HEK293 (cell line): ENCODE results near the gene TREX2.

Experiments
- CTCF ChIA-PET: fragments of 350-600 bp; formaldehyde crosslinking; extraction: SDS; loops from one replicate; lab custom pipeline; 2021; ENCODE audit warnings: antibody characterized with exemption; lab: Yijun Ruan, JAX
- POLR2A ChIA-PET: fragments of 300-600 bp; formaldehyde crosslinking; extraction: SDS; loops from one replicate; lab custom pipeline; 2020; ENCODE audit warnings: antibody characterized with exemption, inconsistent platforms; lab: Yijun Ruan, JAX
- H3K27ac ChIP-seq: fragments of 200-500 bp; sonication (Bioruptor generic); 2 replicates; pipeline ENCODE4 v1.5.1; 2014; ENCODE audit warnings: low read depth, low read length, control low read depth, inconsistent platforms; ENCODE audit errors: extremely low read depth
- H3K36me3 ChIP-seq, 2 experiments: fragments of 200-500 bp in 1 of 2; sonication (Bioruptor generic) in 1 of 2; 1 replicate in 1 of 2; 2 replicates in 1 of 2; pipeline ENCODE4 v1.5.1; 2014 to 2017; ENCODE audit warnings: inconsistent platforms in 2 of 2, low read length in 2 of 2; ENCODE audit not compliant: control insufficient read depth in 2 of 2, insufficient read depth in 1 of 2
- H3K4me1 ChIP-seq: fragments of 200-500 bp; sonication (Bioruptor generic); 2 replicates; pipeline ENCODE4 v1.5.1; 2014; ENCODE audit warnings: mild to moderate bottlenecking, low read length, inconsistent platforms; ENCODE audit not compliant: control insufficient read depth, insufficient read depth
- H3K4me3 ChIP-seq: 2 replicates; pipeline ENCODE4 v1.5.1; 2011; ENCODE audit warnings: low read depth, mild to moderate bottlenecking, control low read depth, low read length, moderate library complexity
- H3K9me3 ChIP-seq: fragments of 200-500 bp; sonication (Bioruptor generic); 2 replicates; pipeline ENCODE4 v1.5.1; 2014; ENCODE audit warnings: low read depth, low read length, inconsistent platforms; ENCODE audit not compliant: control insufficient read depth, insufficient read depth
- AEBP2 ChIP-seq: fragments of 450-650 bp; formaldehyde crosslinking; IDR thresholded peaks from 2 replicates; pipeline ENCODE4 v1.5.1; 2016; ENCODE audit warnings: missing biosample characterization, missing genetic modification characterization, borderline replicate concordance
- GLIS2 ChIP-seq: fragments of 450-650 bp; formaldehyde crosslinking; IDR thresholded peaks from 2 replicates; pipeline ENCODE4 v1.5.1; 2016; ENCODE audit warnings: missing biosample characterization, missing genetic modification characterization
- KLF1 ChIP-seq: fragments of 450-650 bp; formaldehyde crosslinking; IDR thresholded peaks from 2 replicates; pipeline ENCODE4 v1.5.1; 2016; ENCODE audit warnings: missing biosample characterization, missing genetic modification characterization
- KLF17 ChIP-seq: fragments of 450-650 bp; formaldehyde crosslinking; IDR thresholded peaks from 2 replicates; pipeline ENCODE4 v1.5.1; 2016; ENCODE audit warnings: missing biosample characterization, missing genetic modification characterization
- PBX3 ChIP-seq: sonication (generic); formaldehyde crosslinking; IDR thresholded peaks from 2 replicates; pipeline ENCODE4 v1.8.1; 2022; ENCODE audit warnings: mild to moderate bottlenecking, moderate library complexity, missing genetic modification reagents
- YY2 ChIP-seq: fragments of 450-650 bp; formaldehyde crosslinking; IDR thresholded peaks from 2 replicates; pipeline ENCODE4 v1.5.1; 2016; ENCODE audit warnings: missing biosample characterization, missing genetic modification characterization
- ZBTB10 ChIP-seq: fragments of 450-650 bp; formaldehyde crosslinking; IDR thresholded peaks from 2 replicates; pipeline ENCODE4 v1.5.1; 2016; ENCODE audit warnings: missing biosample characterization, missing genetic modification characterization
- ZBTB11 ChIP-seq: fragments of 450-650 bp; formaldehyde crosslinking; conservative IDR thresholded peaks from 2 replicates; pipeline ENCODE4 v1.5.1; 2016; ENCODE audit warnings: low read depth, missing biosample characterization, missing genetic modification characterization
- ZBTB44 ChIP-seq: fragments of 450-650 bp; IDR thresholded peaks from 2 replicates; pipeline ENCODE4 v1.5.1; 2018; ENCODE audit warnings: missing biosample characterization, mild to moderate bottlenecking, missing genetic modification characterization
- ZBTB6 ChIP-seq: fragments of 450-650 bp; formaldehyde crosslinking; IDR thresholded peaks from 2 replicates; pipeline ENCODE4 v1.5.1; 2017; ENCODE audit warnings: missing biosample characterization, missing genetic modification characterization
- ZEB2 ChIP-seq: fragments of 450-650 bp; formaldehyde crosslinking; IDR thresholded peaks from 2 replicates; pipeline ENCODE4 v1.5.1; 2016; ENCODE audit warnings: missing biosample characterization, missing genetic modification characterization
- ZNF10 ChIP-seq: fragments of 450-650 bp; formaldehyde crosslinking; IDR thresholded peaks from 2 replicates; pipeline ENCODE4 v1.5.1; 2017; ENCODE audit warnings: missing biosample characterization, missing genetic modification characterization
- ZNF155 ChIP-seq: fragments of 450-650 bp; formaldehyde crosslinking; IDR thresholded peaks from 2 replicates; pipeline ENCODE4 v1.5.1; 2016; ENCODE audit warnings: missing biosample characterization, missing genetic modification characterization
- ZNF175 ChIP-seq: fragments of 450-650 bp; formaldehyde crosslinking; IDR thresholded peaks from 2 replicates; pipeline ENCODE4 v1.5.1; 2016; ENCODE audit warnings: missing biosample characterization, missing genetic modification characterization
- ZNF2 ChIP-seq: fragments of 450-650 bp; formaldehyde crosslinking; IDR thresholded peaks from 2 replicates; pipeline ENCODE4 v1.5.1; 2016; ENCODE audit warnings: missing biosample characterization, missing genetic modification characterization
- ZNF266 ChIP-seq: fragments of 450-650 bp; formaldehyde crosslinking; IDR thresholded peaks from 2 replicates; pipeline ENCODE4 v1.5.1; 2016; ENCODE audit warnings: missing biosample characterization, missing genetic modification characterization, low read depth
- ZNF513 ChIP-seq: fragments of 450-650 bp; IDR thresholded peaks from 2 replicates; pipeline ENCODE4 v1.5.1; 2018; ENCODE audit warnings: missing biosample characterization, missing genetic modification characterization
- ZNF600 ChIP-seq: fragments of 450-650 bp; formaldehyde crosslinking; IDR thresholded peaks from 2 replicates; pipeline ENCODE4 v1.5.1; 2016; ENCODE audit warnings: missing biosample characterization, missing genetic modification characterization
- ZNF626 ChIP-seq: fragments of 450-650 bp; sonication (Bioruptor Pico); formaldehyde crosslinking; IDR thresholded peaks from 2 replicates; pipeline ENCODE4 v1.5.1; 2018; ENCODE audit warnings: missing biosample characterization, missing genetic modification characterization, inconsistent platforms
- ZNF701 ChIP-seq: fragments of 450-650 bp; formaldehyde crosslinking; IDR thresholded peaks from 2 replicates; pipeline ENCODE4 v1.5.1; 2016; ENCODE audit warnings: missing biosample characterization, missing genetic modification characterization
- ZNF768 ChIP-seq: fragments of 450-650 bp; formaldehyde crosslinking; IDR thresholded peaks from 2 replicates; pipeline ENCODE4 v1.5.1; 2018; ENCODE audit warnings: missing biosample characterization, mild to moderate bottlenecking, missing genetic modification characterization
- ZNF777 ChIP-seq: fragments of 450-650 bp; formaldehyde crosslinking; IDR thresholded peaks from 2 replicates; pipeline ENCODE4 v1.5.1; 2017; ENCODE audit warnings: missing biosample characterization, missing genetic modification characterization, borderline replicate concordance
- ZXDB ChIP-seq: fragments of 450-650 bp; formaldehyde crosslinking; IDR thresholded peaks from 2 replicates; pipeline ENCODE4 v1.5.1; 2016; ENCODE audit warnings: missing biosample characterization, missing genetic modification characterization

TREX2 gene

GRCh38 chrX:153410888-153411254 lies 35.0 kb downstream of the TREX2 start:
- Histone ChIP-seq H3K4me1 (no peaks in the 10 kb centered on the region; the same call in 1 of the 2 replicates), H3K4me3 (no peak overlapping the region), H3K9me3 (no peaks in the 10 kb centered on the region), H3K27ac (no peak overlapping the region), H3K36me3 (no peaks in the 10 kb centered on the region)
- no peak for TF ChIP-seq GLIS2 (tag by site-specific recombination)
- no peak for TF ChIP-seq ZNF2 (tag by site-specific recombination)
- TF ChIP-seq AEBP2 (tag by site-specific recombination): no peak
- no peak for TF ChIP-seq ZBTB10 (tag by site-specific recombination)
- TF ChIP-seq ZEB2 (tag by site-specific recombination): no peak
- TF ChIP-seq ZNF10 (tag by site-specific recombination): no peak
- no peak for TF ChIP-seq ZNF777
- no peak for TF ChIP-seq KLF17
- no peak for TF ChIP-seq PBX3
- no peak for TF ChIP-seq ZNF600
- TF ChIP-seq ZBTB44 (tag by site-specific recombination): no peak
- no peak for TF ChIP-seq ZNF513 (tag by site-specific recombination)
- no peak for TF ChIP-seq ZNF768
- TF ChIP-seq ZNF701: no peak
- TF ChIP-seq YY2 (tag by site-specific recombination): no peak
- TF ChIP-seq ZNF155: no peak
- POLR2A ChIA-PET: no interaction called here
- CTCF ChIA-PET: no interaction called here

GRCh38 chrX:153410373-153410772 lies 35.5 kb downstream of the TREX2 start:
- ChIA-PET POLR2A (interaction anchor here (0.6 kb wide), 1 partner anchor 66 kb away, joined by 3 read pairs; no protein-coding TSS in a partner anchor), CTCF (no interaction called here)
- TF ChIP-seq ZBTB11 (tag by site-specific recombination): no peak
- no peak for TF ChIP-seq ZBTB6 (tag by site-specific recombination)
- TF ChIP-seq ZXDB (tag by site-specific recombination): no peak
- no peak for TF ChIP-seq KLF1
- no peak for TF ChIP-seq ZNF266 (tag by site-specific recombination)
- no peak for TF ChIP-seq ZNF175 (tag by site-specific recombination)
- TF ChIP-seq ZNF626 (tag by site-specific recombination): no peak

More at GRCh38 chrX:153410373-153410772, 35.5 kb downstream of the TREX2 start:
- no peaks in the 10 kb centered on the region for H3K36me3 ChIP-seq
- H3K4me1 ChIP-seq: no peaks in the 10 kb centered on the region; the same call in 1 of the 2 replicates
- H3K27ac ChIP-seq: no peak overlapping the region
- H3K4me3 ChIP-seq: no peak overlapping the region
- no peaks in the 10 kb centered on the region for H3K9me3 ChIP-seq
